Fibroblast of peridontal ligament (primary cell): ENCODE measurements around the gene DFFA.
"Not testable (repeated sequence)": the region's sequence is repeated elsewhere in the genome, so short reads cannot be mapped to it uniquely, and the experiment has no call there.

Experiments
- DNase-seq: peaks from one replicate; pipeline ENCODE4 v3.0.0-alpha.2; 2010; ENCODE audit errors: extremely low read depth

The DFFA gene

DNA sequence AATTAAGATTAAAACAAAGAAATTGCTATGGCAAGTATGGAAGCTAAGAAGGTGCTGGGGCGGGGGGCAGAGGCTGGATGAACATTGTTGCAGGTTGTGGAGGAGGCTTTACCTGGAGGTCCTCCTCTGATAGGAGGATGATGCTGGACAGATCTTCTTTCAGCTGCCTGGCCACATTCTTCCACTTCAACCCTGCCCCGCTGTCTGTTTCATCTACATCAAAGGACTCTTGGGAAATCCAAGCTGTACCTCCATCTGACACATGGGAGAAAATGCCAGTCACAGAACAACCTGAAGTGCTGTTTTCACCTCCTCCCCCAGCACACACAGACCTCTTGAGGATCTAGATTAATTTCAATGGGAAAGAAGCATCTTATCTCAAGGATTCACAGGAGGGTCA, 5.3 kb downstream of the DFFA start:
- no peak for DNase-seq

DNA sequence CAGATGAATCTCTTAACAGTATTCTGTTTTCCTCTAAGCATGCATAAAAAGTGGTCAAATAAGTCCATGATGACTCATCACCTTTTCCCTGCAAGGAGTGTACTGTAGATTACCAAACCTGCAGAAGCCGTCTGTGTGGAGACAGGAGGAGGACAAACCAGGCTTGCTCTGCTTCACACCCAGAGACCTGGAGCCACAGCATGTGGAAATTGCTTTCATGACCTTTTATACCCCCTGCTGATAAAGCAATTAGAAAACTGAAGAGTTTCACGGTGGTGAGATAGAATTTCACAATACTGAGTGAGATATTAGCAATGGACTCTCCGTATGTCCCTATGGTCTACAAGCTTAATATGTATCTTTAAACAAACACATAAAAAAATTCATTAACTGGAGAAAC, 13.1 kb downstream of the DFFA start:
- peak; percentile 57 for DNase-seq

GRCh38 chr1:10457875-10458274, 14.5 kb downstream of the DFFA start:
- no peak for DNase-seq

DNA sequence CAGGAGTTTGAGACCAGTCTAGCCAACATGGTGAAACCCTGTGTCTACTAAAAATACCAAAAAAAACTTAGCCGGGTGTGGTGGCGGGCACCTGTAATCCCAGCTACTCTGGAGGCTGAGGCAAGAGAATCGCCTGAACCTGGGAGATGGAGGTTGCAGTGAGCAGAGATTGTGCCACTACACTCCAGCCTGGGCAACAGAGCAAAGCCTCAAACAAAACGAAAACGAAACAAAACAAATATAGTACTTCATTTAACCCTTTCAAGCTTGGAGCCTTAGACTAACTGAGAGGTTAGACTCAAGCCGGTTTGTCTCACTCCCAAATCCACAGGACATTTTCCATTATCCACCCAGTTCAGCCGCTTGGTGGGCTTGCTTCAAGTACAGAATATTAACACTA, 14.9 kb downstream of the DFFA start:
- not testable (repeated sequence) for DNase-seq

DNA sequence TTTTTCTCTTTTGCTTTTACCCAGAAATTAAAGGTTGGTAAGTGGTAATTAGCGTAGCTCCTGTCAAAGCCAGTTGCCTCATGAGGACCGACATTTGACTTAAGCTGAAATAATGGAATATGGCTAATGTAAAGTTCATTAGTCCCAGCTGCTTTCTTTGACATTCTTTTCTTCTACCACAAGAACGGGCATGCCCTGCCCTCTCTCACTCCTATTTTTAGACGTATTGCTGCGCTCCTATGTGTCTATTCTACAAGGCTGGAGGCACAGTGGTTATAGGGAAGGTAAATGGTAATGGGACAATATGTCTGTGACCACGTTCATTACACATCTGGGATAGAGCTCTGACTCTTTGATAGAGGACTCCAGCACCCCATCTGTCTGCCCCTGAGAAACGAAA, 15.7 kb downstream of the DFFA start:
- no peak for DNase-seq

DNA sequence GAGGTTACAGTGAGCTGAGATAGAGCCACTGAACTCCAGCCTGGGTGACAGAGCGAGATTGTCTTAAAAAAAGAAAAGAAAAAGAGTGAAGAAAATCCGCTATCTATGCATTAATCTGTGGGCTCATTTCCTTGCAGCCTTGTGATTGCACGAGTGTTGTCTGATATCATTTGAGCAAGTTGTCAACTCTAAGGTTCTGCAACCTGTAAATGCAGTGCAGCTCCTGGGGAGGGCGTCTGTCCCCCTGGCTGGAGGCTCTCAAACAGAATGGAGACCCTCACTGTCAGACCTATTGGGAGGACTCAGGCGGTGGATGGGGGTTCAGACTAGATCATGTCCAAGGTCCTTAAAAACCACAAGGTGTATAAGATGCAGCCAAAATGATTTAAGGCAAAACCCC, 16.3 kb downstream of the DFFA start:
- DNase-seq, result no peak

GRCh38 chr1:10451287-10451686, 21.0 kb downstream of the DFFA start:
- peak; percentile 79 for DNase-seq

DNA sequence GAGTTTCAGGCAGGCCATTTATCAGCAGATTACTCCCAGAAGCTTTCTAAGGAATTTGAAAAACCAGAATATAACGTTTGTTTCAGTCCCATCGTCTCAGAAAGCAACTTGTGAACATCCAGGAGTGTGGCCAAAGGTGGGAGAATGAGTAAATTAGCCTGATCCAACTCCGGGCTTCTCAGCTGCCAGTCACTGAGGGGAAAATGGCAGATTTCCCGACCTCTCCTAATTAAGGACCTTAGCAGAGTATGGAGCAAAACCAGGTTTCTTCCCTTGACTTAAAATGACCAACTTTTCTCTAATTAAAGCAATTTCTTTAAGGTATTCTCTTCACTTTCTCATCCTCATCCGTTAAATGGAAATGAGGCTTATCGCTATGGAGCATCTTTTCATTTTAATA, 21.5 kb downstream of the DFFA start:
- peak; percentile 31 for DNase-seq

GRCh38 chr1:10450156-10450814, 22.0 kb downstream of the DFFA start:
- no peak for DNase-seq

DNA sequence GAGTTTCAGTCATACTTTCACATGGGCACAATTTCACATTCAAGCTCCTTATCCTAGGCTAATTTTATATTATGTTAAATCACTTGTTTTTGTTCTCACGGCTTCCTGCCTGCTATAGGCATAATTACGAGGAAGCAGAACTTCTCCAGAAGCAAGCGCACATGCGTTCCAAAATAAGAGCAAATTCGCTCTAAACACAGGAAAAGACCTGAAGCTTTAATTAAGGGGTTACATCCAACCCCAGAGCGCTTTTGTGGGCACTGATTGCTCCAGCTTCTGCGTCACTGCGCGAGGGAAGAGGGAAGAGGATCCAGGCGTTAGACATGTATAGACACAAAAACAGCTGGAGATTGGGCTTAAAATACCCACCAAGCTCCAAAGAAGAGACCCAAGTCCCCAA, 22.6 kb downstream of the DFFA start, which contains the start of gene CORT:
Gene CORT, plus strand, starts transcription at position 281 of the 400 bp plus-strand sequence. CDS start 193 bp downstream, outside the sequence.
- DNase-seq, result peak; percentile 49

- no peak for DNase-seq
Measured at GRCh38 chr1:10446790-10447422, 25.4 kb downstream of the DFFA start.

DNA sequence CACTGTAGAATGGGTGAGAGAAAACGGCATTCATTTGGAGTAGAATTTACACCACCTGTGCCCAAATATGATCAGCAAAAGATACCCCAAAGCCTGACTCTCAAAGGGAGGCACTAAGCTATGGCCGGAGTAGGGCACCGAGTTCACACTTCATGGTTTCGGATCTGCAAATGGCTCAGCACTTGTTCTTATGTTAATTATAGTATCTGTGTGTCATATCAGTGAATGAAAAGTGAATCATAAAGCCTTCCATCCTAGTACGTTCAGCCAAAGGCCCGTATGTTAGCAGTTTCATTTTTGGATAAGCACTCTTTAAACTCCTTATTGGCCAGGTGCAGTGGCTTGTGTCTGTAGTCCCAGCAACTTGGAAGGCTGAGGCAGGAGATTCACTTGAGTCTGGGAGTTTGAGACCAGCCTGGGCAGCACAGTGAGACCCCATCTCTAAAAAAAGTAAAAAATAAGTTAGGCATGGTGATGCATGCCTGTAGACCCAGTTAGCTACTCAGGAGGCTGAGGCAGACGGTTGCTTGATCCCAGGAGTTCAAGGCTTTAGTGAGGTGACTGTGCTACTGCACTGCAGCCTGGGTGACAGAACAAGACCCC, 27.4 kb downstream of the DFFA start:
- DNase-seq, result no peak

DNA sequence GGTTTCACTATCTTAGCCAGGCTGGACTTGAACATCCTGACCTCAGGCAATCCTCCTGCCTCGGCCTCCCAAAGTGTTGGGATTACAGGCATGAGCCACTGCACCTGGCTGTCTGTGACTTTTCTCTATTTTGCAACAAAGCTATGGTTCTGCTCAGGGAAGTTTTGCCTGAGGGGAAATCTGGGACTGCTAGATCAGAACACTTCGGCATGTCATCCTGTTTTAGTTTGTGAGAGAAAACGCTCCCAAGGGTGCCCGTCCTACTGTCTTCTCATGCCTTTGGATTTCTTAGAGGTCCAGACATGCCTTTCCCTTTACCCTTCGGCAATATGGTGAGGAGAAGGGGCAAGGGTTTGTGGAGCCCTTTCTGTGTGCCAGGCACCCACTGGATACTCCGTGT, 28.1 kb downstream of the DFFA start:
- DNase-seq, result no peak

- DNase-seq, result no peak
Measured at GRCh38 chr1:10440794-10441193, 31.5 kb downstream of the DFFA start.

DNA sequence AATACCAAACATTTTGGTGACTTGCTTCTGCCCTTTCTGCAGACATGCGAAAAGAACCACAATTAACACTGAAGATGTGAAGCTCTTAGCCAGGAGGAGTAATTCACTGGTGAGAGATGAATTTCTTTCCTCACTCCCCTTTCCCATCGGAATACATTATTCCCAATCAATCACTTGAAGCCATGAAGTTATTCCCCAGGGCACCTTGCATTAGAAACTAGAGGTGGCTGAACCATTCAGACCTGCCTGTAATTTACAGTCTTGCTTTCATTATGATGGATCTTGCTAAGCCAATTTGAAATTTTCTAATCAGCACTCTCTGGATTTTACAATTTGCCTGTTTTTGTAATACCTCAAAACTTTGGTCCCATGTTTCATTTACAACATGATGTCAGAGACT, 32.0 kb downstream of the DFFA start:
- no peak for DNase-seq

- DNase-seq, result no peak
Measured at GRCh38 chr1:10438677-10439163, 33.6 kb downstream of the DFFA start.

- no peak for DNase-seq
Measured at GRCh38 chr1:10437052-10437451, 35.3 kb downstream of the DFFA start.

DNA sequence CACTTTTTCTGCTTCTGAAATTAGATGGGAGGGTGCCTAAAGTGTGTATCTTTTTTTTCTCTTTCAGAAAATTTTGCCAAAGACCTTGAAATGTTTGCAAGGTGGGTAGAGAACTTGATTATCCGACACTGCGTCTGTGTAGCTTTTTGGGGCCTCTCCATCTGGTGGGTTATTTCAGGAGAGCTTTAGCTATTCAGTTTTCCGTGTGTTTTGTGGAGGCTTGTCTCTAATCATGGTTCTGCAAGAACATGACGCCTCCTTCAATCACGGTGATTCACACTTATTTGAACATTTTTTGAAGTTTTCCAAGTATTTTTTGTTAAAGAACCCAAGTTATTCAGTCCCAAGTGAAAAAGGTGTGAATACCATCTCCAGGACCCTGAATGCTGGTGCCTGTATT, 37.7 kb downstream of the DFFA start:
- no peak for DNase-seq

DNA sequence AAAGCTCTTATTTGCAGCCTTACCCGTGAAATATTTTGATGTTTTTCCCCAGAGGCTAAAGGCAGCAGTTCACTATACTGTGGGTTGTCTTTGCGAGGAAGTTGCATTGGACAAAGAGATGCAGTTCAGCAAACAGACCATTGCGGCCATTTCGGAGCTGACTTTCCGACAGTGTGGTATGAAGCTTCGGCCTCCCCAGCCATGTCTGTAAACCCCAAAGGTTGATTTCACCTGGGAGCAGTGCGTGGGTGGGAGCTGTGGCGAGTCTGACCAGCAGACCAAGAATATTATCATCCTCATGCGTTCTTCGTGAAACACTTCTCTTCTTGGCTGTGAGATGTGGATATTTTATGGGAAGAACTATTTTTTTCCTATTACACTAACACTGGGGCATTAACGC, 38.5 kb downstream of the DFFA start:
- DNase-seq, result no peak

DNA sequence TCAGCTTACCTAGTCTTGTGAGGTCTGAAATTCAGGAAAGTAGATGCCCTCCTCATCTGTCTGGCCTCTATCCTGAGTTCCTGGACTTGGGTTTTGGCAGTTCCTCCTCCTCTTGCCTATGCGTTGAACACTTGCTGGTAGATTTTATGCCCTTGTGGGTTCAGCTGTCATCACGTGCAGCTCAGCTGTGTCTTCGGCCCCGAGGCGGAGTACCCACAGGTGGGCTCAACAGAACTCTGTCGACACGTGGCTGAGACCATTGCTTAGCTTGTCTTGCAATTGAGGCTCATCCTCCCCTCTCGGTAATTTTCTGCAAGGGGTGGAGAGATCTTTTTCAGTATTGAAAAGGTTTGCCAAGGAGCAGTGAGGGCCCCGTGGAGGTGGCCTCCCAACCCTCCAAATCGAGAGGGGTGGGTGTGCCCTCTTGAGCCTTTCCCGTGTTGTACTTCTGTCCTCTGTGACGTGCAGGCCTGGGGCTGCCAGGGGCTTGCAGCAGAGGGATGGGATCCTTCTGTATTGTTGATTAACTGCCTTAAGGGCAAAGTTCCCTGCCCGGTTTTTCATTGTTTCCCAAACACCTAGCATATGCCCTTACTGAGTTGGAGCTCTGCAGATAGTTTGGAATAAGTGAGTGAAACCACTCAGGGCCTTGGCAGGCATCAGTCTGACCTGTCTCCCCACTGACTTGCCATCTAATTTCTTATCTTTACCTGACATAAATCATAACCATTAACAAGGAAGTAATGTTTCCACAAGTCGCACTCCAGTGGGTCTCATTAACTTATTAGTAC, 39.2 kb downstream of the DFFA start:
- DNase-seq, result no peak

GRCh38 chr1:10431070-10431730, 41.1 kb downstream of the DFFA start:
- DNase-seq, result peak; percentile 51
